ENCODE measurements around the gene MAP4K4.

DNA sequence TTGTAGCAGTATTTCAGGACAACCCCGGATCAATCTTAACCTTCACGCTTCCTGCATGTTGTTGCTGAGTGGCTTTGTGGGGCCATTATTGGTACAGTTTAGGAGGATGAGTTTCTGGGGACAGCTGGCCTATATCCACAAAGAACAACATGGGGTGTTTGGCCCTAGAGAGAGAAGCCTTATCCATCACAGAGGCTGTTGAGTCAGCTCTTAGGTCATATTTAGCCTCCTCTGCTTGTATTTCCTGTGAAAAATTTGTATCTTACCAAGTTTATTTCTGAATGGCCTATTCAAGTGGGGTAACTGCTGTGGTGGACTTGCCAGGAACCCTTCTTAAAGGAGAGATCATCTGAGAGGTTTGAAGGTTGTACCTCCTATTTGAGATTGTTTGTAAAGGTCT is 77.6 kb downstream of the MAP4K4 start:
- TF ChIP-seq, protein P1, sequence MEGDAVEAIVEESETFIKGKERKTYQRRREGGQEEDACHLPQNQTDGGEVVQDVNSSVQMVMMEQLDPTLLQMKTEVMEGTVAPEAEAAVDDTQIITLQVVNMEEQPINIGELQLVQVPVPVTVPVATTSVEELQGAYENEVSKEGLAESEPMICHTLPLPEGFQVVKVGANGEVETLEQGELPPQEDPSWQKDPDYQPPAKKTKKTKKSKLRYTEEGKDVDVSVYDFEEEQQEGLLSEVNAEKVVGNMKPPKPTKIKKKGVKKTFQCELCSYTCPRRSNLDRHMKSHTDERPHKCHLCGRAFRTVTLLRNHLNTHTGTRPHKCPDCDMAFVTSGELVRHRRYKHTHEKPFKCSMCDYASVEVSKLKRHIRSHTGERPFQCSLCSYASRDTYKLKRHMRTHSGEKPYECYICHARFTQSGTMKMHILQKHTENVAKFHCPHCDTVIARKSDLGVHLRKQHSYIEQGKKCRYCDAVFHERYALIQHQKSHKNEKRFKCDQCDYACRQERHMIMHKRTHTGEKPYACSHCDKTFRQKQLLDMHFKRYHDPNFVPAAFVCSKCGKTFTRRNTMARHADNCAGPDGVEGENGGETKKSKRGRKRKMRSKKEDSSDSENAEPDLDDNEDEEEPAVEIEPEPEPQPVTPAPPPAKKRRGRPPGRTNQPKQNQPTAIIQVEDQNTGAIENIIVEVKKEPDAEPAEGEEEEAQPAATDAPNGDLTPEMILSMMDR (IDR thresholded peaks at IDR 0.05; ENCODE audit: insufficient read depth, low read length, poor library complexity, severe bottlenecking), result no peak
- TF ChIP-seq EZH2phosphoT487 (conservative IDR thresholded peaks at IDR 0.05; ENCODE audit: low read length), result no peak
